AG09319 (cell line): ENCODE results near the gene TMEM51.
A peak's percentile ranks its signal among the peaks of the same experiment; 100 is the strongest.
"Not testable (repeated sequence)": the region's sequence is repeated elsewhere in the genome, so short reads cannot be mapped to it uniquely, and the experiment has no call there.

Experiments used
- DNase-seq: peaks from one replicate; pipeline ENCODE4 v3.0.0-alpha.2; 2010; ENCODE audit warnings: low read depth; ENCODE audit errors: extremely low read depth
- CTCF ChIP-seq: IDR thresholded peaks from 2 replicates; pipeline ENCODE4 v1.5.1; 2011; ENCODE audit warnings: low read depth, mild to moderate bottlenecking, inconsistent platforms, low read length, moderate library complexity

The TMEM51 gene

GRCh38 chr1:15128520-15129313 is 24.8 kb upstream of the TMEM51 start:
- peak; percentile 94 for TF ChIP-seq CTCF
- DNase-seq, result peak; percentile 23

- TF ChIP-seq CTCF, result no peak
- DNase-seq, result no peak
Observed at GRCh38 chr1:15129944-15130343, 23.6 kb upstream of the TMEM51 start.

GRCh38 chr1:15130607-15131006 is 22.9 kb upstream of the TMEM51 start:
- no peak for DNase-seq
- TF ChIP-seq CTCF, result no peak

GRCh38 chr1:15132965-15133364 is 20.6 kb upstream of the TMEM51 start:
- no peak for TF ChIP-seq CTCF
- no peak for DNase-seq

DNA sequence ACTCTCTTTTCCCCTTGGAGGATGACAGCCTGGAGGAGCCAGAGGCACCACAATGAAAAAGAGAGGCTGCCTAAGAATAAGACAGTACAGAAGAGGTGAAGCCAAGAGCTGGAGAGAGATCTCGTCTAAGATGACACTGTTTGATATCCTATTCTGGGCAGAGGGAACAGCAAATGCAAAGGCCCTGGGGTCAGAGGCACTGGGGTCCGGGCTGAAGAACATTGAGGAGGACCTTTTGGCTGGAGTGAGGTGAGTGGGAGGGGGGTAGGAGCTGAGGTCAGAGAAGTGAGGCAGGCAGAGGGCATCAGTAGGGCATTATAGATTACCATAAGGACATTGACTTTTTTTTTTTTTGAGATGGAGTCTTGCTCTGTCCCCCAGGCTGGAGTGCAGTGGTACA is 19.3 kb upstream of the TMEM51 start:
- DNase-seq, result no peak
- no peak for TF ChIP-seq CTCF

- not testable (repeated sequence) for DNase-seq
Observed at GRCh38 chr1:15135604-15136003, 17.9 kb upstream of the TMEM51 start.

GRCh38 chr1:15137809-15138208 is 15.7 kb upstream of the TMEM51 start:
- no peak for TF ChIP-seq CTCF
- DNase-seq, result no peak

DNA sequence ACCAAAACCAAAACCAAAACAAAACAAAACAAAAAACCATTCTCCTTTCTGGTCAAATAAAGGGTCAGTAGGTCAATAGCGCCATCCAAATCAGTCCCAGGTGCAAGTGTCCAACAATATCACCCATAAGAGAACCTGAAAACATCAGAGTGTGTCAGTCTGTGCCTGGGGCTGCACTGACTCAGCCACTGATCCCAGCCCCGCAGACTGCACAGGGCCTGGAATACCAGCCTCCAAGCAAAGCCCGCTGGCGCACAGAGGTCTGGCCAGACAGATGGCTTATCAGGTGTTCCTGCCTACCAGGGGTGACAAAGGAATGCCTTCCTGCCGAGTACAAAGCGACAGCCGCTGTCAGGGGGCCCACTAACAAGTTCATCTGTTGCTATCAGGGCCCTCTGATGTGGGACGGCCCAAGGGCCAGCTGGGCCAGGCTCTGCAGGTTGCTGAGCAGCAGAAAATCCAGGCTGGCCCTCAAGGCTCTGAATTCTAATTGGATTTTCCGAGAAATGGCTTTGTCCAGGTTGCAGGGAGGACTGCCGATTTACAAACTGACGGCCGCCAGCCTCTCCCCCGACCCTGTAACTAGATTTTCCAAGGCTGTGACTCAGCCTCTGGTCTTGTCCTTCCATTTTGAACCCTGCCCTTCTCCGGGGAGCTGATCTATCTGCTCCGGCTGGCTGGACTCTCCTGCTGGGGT is 13.7 kb upstream of the TMEM51 start:
- no peak for DNase-seq
- TF ChIP-seq CTCF, result no peak
